ENCODE data around the gene SLC32A1. TPM values are rescaled to one million over a fixed set of nuclear protein-coding genes. Genes with fewer than 3 reads are reported as not detected.
A peak's percentile ranks its signal among the peaks of the same experiment; 100 is the strongest.

The SLC32A1 gene
- total RNA-seq, 1 donor from 2014 or later = not detected

DNA sequence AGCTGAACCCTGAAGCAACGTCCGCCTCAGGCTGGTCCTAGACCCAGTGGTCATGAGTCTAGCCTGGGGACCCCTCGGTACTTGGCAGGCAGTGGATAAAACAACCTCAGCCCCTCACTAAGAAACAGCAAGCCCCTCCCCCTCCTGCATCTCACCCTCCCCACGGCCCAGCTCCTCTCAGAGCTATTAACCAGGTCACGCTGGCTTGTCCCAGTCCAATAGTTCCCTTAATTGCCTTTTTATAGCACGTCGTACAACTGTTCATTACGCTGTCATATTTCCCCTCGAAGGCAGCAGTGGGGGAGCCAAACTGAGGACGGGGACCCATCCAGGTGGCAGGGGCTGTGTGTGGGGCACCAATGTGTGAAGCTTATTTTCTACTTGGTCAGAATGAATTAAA lies 8.6 kb upstream of the SLC32A1 start:
- DNase-seq (ENCODE audit: low spot score, unreplicated experiment) = no peak
- Mint-ChIP-seq H3K4me1 (ENCODE audit: low read depth) (no peaks in the 10 kb centered on the region), H3K4me3 (ENCODE audit: low read depth) (no peak overlapping the region), H3K27ac (no peak overlapping the region), H3K27me3 (peaks cover 78% of the 10 kb centered on the region), H3K36me3 (ENCODE audit: insufficient read depth) (no peaks in the 10 kb centered on the region), H3K9me3 (ENCODE audit: low read depth) (no peaks in the 10 kb centered on the region)
- TF ChIP-seq, protein P1, sequence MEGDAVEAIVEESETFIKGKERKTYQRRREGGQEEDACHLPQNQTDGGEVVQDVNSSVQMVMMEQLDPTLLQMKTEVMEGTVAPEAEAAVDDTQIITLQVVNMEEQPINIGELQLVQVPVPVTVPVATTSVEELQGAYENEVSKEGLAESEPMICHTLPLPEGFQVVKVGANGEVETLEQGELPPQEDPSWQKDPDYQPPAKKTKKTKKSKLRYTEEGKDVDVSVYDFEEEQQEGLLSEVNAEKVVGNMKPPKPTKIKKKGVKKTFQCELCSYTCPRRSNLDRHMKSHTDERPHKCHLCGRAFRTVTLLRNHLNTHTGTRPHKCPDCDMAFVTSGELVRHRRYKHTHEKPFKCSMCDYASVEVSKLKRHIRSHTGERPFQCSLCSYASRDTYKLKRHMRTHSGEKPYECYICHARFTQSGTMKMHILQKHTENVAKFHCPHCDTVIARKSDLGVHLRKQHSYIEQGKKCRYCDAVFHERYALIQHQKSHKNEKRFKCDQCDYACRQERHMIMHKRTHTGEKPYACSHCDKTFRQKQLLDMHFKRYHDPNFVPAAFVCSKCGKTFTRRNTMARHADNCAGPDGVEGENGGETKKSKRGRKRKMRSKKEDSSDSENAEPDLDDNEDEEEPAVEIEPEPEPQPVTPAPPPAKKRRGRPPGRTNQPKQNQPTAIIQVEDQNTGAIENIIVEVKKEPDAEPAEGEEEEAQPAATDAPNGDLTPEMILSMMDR (IDR thresholded peaks at IDR 0.05; ENCODE audit: unreplicated experiment) = no peak

DNA sequence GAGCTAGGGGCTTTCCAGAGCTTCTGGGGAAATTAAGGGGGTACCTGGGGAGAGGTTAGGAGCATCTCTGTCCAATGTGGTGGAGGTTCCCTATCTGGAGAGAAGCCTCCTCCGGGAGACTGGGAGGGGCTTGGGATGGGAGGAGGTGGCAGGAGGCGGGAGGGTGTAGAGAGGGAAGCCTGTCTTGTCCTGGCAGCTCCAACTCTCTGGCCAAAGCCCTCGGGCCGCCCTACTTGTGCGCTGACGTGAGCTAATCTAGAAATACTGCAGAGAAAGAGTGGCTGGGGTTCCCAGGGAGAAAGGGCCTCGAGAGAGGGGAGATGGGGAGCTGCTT lies 1.6 kb upstream of the SLC32A1 start:
- TF ChIP-seq, protein P1 (IDR thresholded peaks at IDR 0.05; ENCODE audit: unreplicated experiment) = no peak
- DNase-seq (ENCODE audit: low spot score, unreplicated experiment) = no peak
- no peak overlapping the region for H3K4me3 Mint-ChIP-seq (ENCODE audit: low read depth)

DNA sequence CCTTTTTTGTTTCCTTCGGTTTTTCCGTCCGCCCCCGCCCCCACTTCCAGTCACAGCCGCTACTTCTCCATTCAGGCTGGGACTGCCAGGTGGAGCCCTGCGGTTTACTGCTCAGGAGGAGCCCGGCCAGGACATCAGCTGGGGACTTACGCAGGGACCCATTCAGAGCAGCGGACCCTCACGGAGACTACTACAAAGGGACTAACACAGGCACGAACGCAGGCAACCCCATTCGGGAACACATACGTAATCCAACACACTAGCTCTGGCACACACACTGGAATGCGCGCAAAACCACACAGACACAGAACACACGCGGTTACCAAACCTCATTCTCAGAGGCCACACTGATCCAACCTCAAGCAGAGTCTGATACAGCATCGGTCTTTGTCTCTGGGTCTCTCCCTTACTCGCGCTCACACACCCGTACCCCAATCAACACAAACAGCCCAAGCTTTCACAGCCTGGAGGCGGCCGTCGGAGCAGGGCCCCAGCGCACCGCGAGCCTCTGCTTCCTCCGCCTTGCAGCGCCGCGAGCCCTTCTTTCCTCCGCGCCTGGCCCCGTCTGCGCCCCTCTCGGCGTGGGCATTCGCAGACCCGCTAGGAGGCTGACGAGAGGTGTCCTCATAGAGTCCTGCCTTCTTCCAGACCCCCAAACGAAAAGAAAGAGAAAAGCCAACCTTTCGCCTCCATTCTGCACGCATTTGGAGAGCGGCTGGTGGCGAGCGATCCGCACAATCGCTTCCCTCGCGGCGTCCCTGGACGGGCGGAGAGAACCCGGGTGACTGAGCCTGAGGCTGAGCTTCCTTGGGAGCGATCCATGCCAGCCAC lies 1.1 kb upstream of the SLC32A1 start:
- Mint-ChIP-seq H3K27ac (peak overlapping the region; percentile 6), H3K36me3 (ENCODE audit: insufficient read depth) (no peaks in the 10 kb centered on the region), H3K4me3 (ENCODE audit: low read depth) (no peak overlapping the region), H3K4me1 (ENCODE audit: low read depth) (peaks cover 4% of the 10 kb centered on the region), H3K27me3 (peaks cover 92% of the 10 kb centered on the region), H3K9me3 (ENCODE audit: low read depth) (no peaks in the 10 kb centered on the region)
- DNase-seq (ENCODE audit: low spot score, unreplicated experiment) = no peak
- TF ChIP-seq, protein P1 (IDR thresholded peaks at IDR 0.05; ENCODE audit: unreplicated experiment) = no peak

More for the DNA sequence above, 1.6 kb upstream of the SLC32A1 start:
- Mint-ChIP-seq H3K36me3 (ENCODE audit: insufficient read depth) (no peaks in the 10 kb centered on the region), H3K27me3 (peaks cover 92% of the 10 kb centered on the region), H3K4me1 (ENCODE audit: low read depth) (peaks cover 2% of the 10 kb centered on the region), H3K9me3 (ENCODE audit: low read depth) (no peaks in the 10 kb centered on the region), H3K27ac (no peak overlapping the region)

GRCh38 chr20:38724626-38725147 lies 401 bp downstream of the SLC32A1 start:
- Mint-ChIP-seq H3K9me3 (ENCODE audit: low read depth) (no peaks in the 10 kb centered on the region), H3K4me1 (ENCODE audit: low read depth) (peaks cover 4% of the 10 kb centered on the region), H3K27me3 (peaks cover 92% of the 10 kb centered on the region), H3K4me3 (ENCODE audit: low read depth) (no peak overlapping the region), H3K36me3 (ENCODE audit: insufficient read depth) (no peaks in the 10 kb centered on the region), H3K27ac (peak overlapping the region; percentile 12)
- DNase-seq (ENCODE audit: low spot score, unreplicated experiment) = no peak
- TF ChIP-seq, protein P1 (IDR thresholded peaks at IDR 0.05; ENCODE audit: unreplicated experiment) = no peak

DNA sequence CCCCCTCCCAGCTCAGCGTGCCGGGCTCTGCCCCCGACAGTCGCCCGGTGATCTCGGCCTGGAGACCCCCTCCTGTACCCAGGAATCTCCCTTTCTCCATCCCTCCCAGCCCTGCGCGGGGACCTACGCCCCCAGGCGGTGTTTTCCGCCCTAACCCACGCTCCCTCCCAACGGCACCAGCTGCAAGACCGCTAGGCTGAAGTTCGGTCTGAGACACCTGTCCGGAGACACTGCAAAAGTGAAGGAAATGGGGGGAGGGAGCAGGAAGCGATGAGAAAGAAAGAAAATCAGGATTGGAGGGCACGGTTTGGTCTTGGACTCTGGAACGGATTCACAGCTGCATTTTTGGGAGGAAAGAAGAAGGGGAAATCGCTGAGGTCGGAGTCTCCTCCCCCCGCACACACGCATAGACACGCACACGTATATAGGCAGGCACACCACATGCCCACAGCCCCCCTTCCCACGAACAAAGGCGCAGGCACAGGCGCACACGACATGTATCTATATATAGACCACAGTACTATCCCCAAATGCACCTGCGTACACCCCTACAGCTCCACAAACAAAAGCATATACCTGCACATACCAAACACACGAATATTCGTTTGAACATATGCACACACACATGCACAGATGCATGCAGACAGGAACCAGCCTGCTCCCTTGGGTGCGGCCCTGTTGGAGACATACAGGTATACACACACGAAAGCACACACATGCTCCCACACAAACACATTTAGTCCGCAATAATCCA lies 1.0 kb downstream of the SLC32A1 start:
- Mint-ChIP-seq H3K9me3 (ENCODE audit: low read depth) (no peaks in the 10 kb centered on the region), H3K27ac (no peak overlapping the region), H3K36me3 (ENCODE audit: insufficient read depth) (no peaks in the 10 kb centered on the region), H3K4me3 (ENCODE audit: low read depth) (no peak overlapping the region), H3K27me3 (peaks cover 92% of the 10 kb centered on the region), H3K4me1 (ENCODE audit: low read depth) (peaks cover 6% of the 10 kb centered on the region)
- TF ChIP-seq, protein P1 (IDR thresholded peaks at IDR 0.05; ENCODE audit: unreplicated experiment) = no peak
- DNase-seq (ENCODE audit: low spot score, unreplicated experiment) = no peak

Measured in progenitor cell of endocrine pancreas (in vitro differentiated cells).